Activated naive CD4-positive, alpha-beta T cell treated with anti-CD3 and anti-CD28 coated beads, Interleukin-2, amount 50 U/mL, for 24 hours (primary cell): ENCODE results near the gene MDC1.
A peak's percentile ranks its signal among the peaks of the same experiment; 100 is the strongest.
"Not testable (repeated sequence)": the region's sequence is repeated elsewhere in the genome, so short reads cannot be mapped to it uniquely, and the experiment has no call there.

Experiments
- H3K27ac Mint-ChIP-seq: one replicate; pipeline ENCODE4 v1.8.0; 2021; ENCODE audit warnings: mild to moderate bottlenecking, mixed read lengths
- H3K27me3 Mint-ChIP-seq: one replicate; pipeline ENCODE4 v1.8.0; 2021; ENCODE audit warnings: mixed read lengths
- H3K36me3 Mint-ChIP-seq: one replicate; pipeline ENCODE4 v1.8.0; 2021; ENCODE audit warnings: mixed read lengths
- H3K4me1 Mint-ChIP-seq: one replicate; pipeline ENCODE4 v1.8.0; 2021; ENCODE audit warnings: mixed read lengths
- H3K4me3 Mint-ChIP-seq: one replicate; pipeline ENCODE4 v1.8.0; 2021; ENCODE audit warnings: mild to moderate bottlenecking, mixed read lengths
- H3K9me3 Mint-ChIP-seq: one replicate; pipeline ENCODE4 v1.8.0; 2021; ENCODE audit warnings: mixed read lengths

The MDC1 gene

GRCh38 chr6:30721198-30722024 is 4.3 kb upstream of the MDC1 start:
- peaks cover 55% of the 10 kb centered on the region for H3K4me1 Mint-ChIP-seq
- peaks cover 22% of the 10 kb centered on the region for H3K36me3 Mint-ChIP-seq

DNA sequence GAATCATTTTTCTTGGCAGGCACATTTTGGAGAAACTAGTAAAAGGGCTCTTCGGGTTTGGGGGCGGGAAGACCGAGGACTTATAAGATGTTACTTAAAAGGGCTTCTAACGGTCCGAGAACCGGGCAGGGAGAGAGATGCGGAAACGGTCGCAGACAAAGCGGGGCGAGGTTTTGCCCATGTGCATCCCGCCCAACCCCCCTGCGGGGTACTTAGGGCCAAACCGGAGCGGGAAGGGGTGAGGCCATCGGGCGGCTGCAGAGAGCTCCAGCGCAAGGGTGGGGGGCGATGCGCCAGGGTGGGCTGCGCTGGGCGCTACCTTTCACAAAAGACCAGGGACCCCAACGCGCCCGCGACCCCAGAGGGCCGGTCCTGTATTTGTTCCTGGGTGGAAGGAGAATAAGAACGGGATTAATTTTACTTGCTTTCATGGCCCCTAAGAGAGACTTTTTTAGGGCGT is 3.7 kb upstream of the MDC1 start:
- Mint-ChIP-seq H3K27ac (peak overlapping the region; percentile 95), H3K27me3 (no peaks in the 10 kb centered on the region), H3K9me3 (no peaks in the 10 kb centered on the region), H3K4me1 (peaks cover 60% of the 10 kb centered on the region), H3K4me3 (peak overlapping the region; percentile 98), H3K36me3 (peaks cover 24% of the 10 kb centered on the region)

More at GRCh38 chr6:30721198-30722024, 4.3 kb upstream of the MDC1 start:
- H3K27ac Mint-ChIP-seq = peak overlapping the region; percentile 95
- no peaks in the 10 kb centered on the region for H3K27me3 Mint-ChIP-seq
- peak overlapping the region; percentile 98 for H3K4me3 Mint-ChIP-seq
- H3K9me3 Mint-ChIP-seq = no peaks in the 10 kb centered on the region

DNA sequence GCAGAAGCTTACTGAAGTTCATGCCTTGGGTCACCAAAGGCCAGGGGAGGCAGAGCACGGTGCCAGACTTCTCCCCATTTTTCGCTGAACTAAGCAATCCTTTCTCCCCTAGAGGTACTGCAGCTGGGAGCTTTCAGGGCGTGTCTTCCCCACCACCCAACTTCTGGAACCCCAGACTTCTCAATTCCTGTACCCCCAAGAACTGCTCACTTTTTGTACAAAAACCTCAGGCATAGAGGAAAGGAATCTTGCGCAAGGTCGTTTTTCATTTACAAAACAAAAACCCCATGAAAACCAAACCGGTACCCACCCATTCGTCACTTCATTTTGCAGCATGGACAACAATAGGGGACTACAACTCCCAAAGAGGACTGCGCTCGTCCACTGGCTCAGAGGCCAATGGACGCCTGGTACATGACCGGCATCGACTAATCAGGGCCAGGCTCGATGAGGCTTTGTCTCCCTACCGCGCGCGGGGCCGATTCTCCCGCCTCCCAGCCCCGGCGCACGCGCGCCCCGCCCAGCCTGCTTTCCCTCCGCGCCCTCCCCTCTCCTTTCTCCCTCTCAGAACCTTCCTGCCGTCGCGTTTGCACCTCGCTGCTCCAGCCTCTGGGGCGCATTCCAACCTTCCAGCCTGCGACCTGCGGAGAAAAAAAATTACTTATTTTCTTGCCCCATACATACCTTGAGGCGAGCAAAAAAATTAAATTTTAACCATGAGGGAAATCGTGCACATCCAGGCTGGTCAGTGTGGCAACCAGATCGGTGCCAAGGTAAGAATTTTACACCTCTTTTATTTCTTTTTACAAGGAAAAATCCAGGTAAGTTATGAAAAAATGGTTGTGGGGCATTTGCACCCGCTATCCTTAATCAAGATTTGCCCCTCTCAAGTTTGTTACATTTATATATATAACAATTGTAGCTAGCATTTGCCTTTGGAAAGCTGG is 3.0 kb upstream of the MDC1 start, which contains the start of gene TUBB:
TUBB (plus strand) TSS at position 562 of the 947 bp plus-strand sequence; CDS start at position 717, 155 bp downstream.
- Mint-ChIP-seq H3K27ac (peak within 1 kb of the TSS; percentile 95), H3K4me3 (peak within 1 kb of the TSS; percentile 98), H3K4me1 (peaks cover 62% of the 10 kb centered on the region), H3K27me3 (no peaks in the 10 kb centered on the region), H3K36me3 (peaks cover 23% of the 10 kb centered on the region), H3K9me3 (no peaks in the 10 kb centered on the region)

- Mint-ChIP-seq H3K4me3 (peak overlapping the region; percentile 98), H3K9me3 (no peaks in the 10 kb centered on the region), H3K36me3 (peaks cover 23% of the 10 kb centered on the region), H3K4me1 (peaks cover 60% of the 10 kb centered on the region), H3K27ac (peak overlapping the region; percentile 93), H3K27me3 (no peaks in the 10 kb centered on the region)
Observed at GRCh38 chr6:30719356-30719755, 2.3 kb upstream of the MDC1 start.

GRCh38 chr6:30717845-30718720 is 1.0 kb upstream of the MDC1 start:
- H3K9me3 Mint-ChIP-seq, H3K27me3 Mint-ChIP-seq: not testable (repeated sequence)
- H3K4me3 Mint-ChIP-seq = peak overlapping the region; percentile 98
- H3K4me1 Mint-ChIP-seq = peaks cover 49% of the 10 kb centered on the region
- H3K36me3 Mint-ChIP-seq = peaks cover 19% of the 10 kb centered on the region
- H3K27ac Mint-ChIP-seq = peak overlapping the region; percentile 99

DNA sequence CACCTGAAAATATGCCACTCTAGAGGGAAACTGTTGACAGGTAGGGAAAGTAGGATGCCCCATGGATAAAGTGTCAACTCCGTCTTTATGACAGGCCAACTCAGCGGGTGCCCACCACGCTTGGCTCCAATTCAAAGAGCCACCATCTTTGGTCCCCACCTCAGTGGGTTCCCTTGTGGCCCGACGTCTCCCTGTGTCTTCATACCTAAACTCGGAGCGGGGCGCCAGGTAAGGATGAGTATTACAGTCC is 277 bp downstream of the MDC1 start:
- H3K27ac Mint-ChIP-seq = peak overlapping the region; percentile 99
- H3K4me3 Mint-ChIP-seq = peak overlapping the region; percentile 98
- H3K36me3 Mint-ChIP-seq = peaks cover 22% of the 10 kb centered on the region
- no peaks in the 10 kb centered on the region for H3K9me3 Mint-ChIP-seq
- no peaks in the 10 kb centered on the region for H3K27me3 Mint-ChIP-seq
- H3K4me1 Mint-ChIP-seq = peaks cover 55% of the 10 kb centered on the region

DNA sequence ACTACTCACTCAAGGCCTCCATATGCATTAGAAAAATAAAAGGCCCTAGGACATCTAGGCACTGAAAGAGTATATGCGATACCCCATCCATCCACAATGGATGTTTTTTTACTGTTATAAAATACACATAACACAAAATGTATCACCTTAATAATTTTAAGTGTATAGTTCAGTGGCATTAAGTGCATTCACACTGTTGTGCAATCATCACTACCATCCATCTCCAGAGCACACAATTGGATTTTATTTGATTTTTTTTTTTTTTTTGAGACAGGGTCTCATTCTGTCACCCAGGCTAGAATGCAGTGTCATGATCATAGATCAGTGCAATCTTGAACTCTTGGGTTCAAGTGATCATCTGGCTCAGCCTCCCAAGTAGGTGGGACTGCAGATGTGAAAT is 2.8 kb downstream of the MDC1 start:
- peaks cover 50% of the 10 kb centered on the region for H3K4me1 Mint-ChIP-seq
- no peak overlapping the region for H3K27ac Mint-ChIP-seq
- peaks cover 20% of the 10 kb centered on the region for H3K36me3 Mint-ChIP-seq
- H3K27me3 Mint-ChIP-seq = no peaks in the 10 kb centered on the region
- no peak overlapping the region for H3K4me3 Mint-ChIP-seq
- H3K9me3 Mint-ChIP-seq = no peaks in the 10 kb centered on the region

DNA sequence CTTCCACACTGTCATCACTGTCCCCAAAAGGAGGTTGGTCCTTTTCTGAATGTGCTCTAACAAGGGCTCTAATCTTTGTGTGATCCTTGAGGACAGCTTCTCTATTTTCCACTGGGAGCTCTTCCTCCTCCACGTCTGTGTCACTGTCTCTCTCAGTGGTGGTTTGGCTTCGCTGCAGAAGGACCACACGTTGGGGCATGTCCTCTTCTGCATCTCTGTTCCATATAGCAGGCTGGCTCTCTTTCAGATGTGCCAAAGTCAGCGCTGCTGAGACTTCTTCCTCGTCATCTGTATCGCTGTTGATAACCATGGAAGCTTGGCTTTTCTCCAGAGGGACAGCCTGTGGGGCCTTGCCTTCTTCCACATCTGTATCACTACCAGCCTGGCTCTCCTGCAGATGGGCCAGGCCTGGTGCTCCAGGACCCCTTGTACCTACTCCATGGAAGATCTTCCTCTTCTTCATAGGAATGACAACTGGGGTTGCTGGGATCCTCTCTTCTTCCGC is 4.6 kb downstream of the MDC1 start:
- peaks cover 48% of the 10 kb centered on the region for H3K4me1 Mint-ChIP-seq
- H3K27ac Mint-ChIP-seq = no peak overlapping the region
- H3K4me3 Mint-ChIP-seq = no peak overlapping the region
- peaks cover 28% of the 10 kb centered on the region for H3K36me3 Mint-ChIP-seq
- H3K9me3 Mint-ChIP-seq = no peaks in the 10 kb centered on the region
- H3K27me3 Mint-ChIP-seq = no peaks in the 10 kb centered on the region

DNA sequence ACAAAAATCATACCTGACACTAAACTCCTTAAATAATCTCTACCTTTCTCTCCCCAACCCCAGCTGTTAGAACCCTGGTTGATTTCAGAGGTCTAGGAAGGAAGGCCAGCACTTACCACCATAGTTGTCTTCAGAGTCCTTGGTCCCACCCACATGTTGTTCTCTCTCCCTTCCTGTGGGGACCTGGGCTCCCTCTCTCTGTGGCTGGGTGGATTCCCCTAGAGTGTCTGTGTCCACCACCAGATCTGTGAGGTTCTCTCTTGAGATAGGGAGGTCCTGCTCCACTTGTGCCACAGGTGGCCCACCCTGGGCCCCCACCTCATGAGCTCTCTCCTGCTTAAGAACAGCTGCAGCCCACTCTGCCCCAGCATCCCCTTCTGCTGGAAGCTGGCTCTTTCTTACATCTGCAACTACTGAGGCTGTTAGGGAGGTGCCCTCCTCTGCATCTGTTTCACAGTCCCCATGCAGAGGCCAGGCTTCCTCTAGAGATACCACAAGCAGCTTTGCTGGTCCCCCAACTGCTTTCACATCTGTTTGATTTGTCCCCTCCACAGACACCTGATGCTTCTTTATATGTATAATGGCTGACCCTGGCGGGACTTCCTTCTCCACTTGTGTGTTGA is 5.2 kb downstream of the MDC1 start:
- Mint-ChIP-seq H3K36me3 (peaks cover 28% of the 10 kb centered on the region), H3K4me1 (peaks cover 42% of the 10 kb centered on the region), H3K27me3 (no peaks in the 10 kb centered on the region), H3K9me3 (no peaks in the 10 kb centered on the region), H3K27ac (no peak overlapping the region), H3K4me3 (no peak overlapping the region)

- peaks cover 22% of the 10 kb centered on the region for H3K4me1 Mint-ChIP-seq
Observed at GRCh38 chr6:30709101-30709868, 7.8 kb downstream of the MDC1 start.

GRCh38 chr6:30707281-30707850 is 9.7 kb downstream of the MDC1 start:
- no peak overlapping the region for H3K27ac Mint-ChIP-seq

More at GRCh38 chr6:30709101-30709868, 7.8 kb downstream of the MDC1 start:
- no peak overlapping the region for H3K4me3 Mint-ChIP-seq
- H3K27me3 Mint-ChIP-seq = no peaks in the 10 kb centered on the region
- peaks cover 24% of the 10 kb centered on the region for H3K36me3 Mint-ChIP-seq
- no peaks in the 10 kb centered on the region for H3K9me3 Mint-ChIP-seq
- no peak overlapping the region for H3K27ac Mint-ChIP-seq

GRCh38 chr6:30705620-30706019 is 11.5 kb downstream of the MDC1 start:
- Mint-ChIP-seq H3K27me3 (no peaks in the 10 kb centered on the region), H3K4me3 (no peak overlapping the region), H3K36me3 (peaks cover 13% of the 10 kb centered on the region), H3K4me1 (peaks cover 8% of the 10 kb centered on the region), H3K27ac (no peak overlapping the region), H3K9me3 (no peaks in the 10 kb centered on the region)

More at GRCh38 chr6:30707281-30707850, 9.7 kb downstream of the MDC1 start:
- Mint-ChIP-seq H3K4me3 (no peak overlapping the region), H3K9me3 (no peaks in the 10 kb centered on the region), H3K4me1 (peaks cover 14% of the 10 kb centered on the region), H3K36me3 (peaks cover 17% of the 10 kb centered on the region), H3K27me3 (no peaks in the 10 kb centered on the region)

- peaks cover 4% of the 10 kb centered on the region for H3K4me1 Mint-ChIP-seq
- H3K27me3 Mint-ChIP-seq = no peaks in the 10 kb centered on the region
- no peaks in the 10 kb centered on the region for H3K9me3 Mint-ChIP-seq
- H3K4me3 Mint-ChIP-seq = no peak overlapping the region
- H3K36me3 Mint-ChIP-seq = peaks cover 18% of the 10 kb centered on the region
- no peak overlapping the region for H3K27ac Mint-ChIP-seq
Observed at GRCh38 chr6:30703821-30704220, 13.3 kb downstream of the MDC1 start.

- peaks cover 4% of the 10 kb centered on the region for H3K4me1 Mint-ChIP-seq
- no peaks in the 10 kb centered on the region for H3K9me3 Mint-ChIP-seq
- H3K36me3 Mint-ChIP-seq = peaks cover 15% of the 10 kb centered on the region
- no peak overlapping the region for H3K4me3 Mint-ChIP-seq
- no peak overlapping the region for H3K27ac Mint-ChIP-seq
- H3K27me3 Mint-ChIP-seq = no peaks in the 10 kb centered on the region
Observed at GRCh38 chr6:30703011-30703410, 14.1 kb downstream of the MDC1 start.
